ENCODE measurements around the gene WWC1.

DNA sequence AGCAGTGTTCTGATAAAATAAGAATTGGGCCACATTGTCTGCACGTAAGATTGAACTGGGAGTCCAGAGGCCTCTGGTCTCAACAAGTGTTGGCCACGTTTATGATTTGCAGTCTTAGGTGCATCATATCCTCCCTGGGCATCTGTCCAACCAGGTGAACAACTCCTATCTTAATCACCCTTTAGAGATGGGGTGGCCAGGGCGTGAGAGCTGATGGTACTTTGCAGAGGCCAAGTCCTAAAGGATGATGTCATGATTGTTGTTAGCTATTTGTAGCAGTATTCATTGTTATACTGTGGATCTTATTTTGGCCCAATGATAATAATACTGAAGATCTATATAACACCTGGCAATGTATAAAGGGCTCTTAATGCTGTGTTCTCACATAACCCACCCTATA is 121.6 kb downstream of the WWC1 start:
- TF ChIP-seq, protein P1, sequence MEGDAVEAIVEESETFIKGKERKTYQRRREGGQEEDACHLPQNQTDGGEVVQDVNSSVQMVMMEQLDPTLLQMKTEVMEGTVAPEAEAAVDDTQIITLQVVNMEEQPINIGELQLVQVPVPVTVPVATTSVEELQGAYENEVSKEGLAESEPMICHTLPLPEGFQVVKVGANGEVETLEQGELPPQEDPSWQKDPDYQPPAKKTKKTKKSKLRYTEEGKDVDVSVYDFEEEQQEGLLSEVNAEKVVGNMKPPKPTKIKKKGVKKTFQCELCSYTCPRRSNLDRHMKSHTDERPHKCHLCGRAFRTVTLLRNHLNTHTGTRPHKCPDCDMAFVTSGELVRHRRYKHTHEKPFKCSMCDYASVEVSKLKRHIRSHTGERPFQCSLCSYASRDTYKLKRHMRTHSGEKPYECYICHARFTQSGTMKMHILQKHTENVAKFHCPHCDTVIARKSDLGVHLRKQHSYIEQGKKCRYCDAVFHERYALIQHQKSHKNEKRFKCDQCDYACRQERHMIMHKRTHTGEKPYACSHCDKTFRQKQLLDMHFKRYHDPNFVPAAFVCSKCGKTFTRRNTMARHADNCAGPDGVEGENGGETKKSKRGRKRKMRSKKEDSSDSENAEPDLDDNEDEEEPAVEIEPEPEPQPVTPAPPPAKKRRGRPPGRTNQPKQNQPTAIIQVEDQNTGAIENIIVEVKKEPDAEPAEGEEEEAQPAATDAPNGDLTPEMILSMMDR (IDR thresholded peaks at IDR 0.05): no peak
- TF ChIP-seq POLR2A (IDR thresholded peaks at IDR 0.05): no peak

Data from vagina (tissue), 2 donors.